Measurements from ENCODE around the gene GPC6.

DNA sequence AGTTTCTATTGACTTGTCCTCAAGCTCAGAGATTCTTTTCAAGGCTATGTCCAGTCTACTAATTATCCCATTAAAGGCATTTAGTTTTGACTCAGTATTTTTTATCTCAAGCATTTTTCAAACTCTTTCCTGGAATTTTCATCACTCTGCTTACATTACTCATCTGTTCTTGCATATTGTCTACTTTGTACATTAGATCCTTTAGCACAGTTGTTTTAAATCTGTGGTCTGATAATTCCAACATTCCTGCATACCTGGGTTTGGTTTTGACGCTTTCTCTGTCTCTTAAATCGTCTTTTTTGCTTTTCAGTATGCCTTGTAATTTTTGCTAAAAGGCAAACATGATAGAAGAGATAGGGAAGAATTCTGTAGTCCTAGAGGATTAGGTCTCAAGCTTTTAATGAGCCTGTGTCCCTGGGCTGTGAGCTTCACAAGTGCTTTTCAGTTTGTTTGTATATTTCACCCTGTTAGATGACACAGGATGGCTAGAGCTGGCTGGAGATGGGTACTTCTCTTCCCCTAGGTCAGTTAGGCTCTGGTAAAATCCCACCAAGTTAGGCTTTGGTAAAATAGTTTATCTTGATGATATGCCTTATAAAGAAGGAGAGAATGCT, 46.1 kb upstream of the GPC6 start:
- TF ChIP-seq, protein P1, sequence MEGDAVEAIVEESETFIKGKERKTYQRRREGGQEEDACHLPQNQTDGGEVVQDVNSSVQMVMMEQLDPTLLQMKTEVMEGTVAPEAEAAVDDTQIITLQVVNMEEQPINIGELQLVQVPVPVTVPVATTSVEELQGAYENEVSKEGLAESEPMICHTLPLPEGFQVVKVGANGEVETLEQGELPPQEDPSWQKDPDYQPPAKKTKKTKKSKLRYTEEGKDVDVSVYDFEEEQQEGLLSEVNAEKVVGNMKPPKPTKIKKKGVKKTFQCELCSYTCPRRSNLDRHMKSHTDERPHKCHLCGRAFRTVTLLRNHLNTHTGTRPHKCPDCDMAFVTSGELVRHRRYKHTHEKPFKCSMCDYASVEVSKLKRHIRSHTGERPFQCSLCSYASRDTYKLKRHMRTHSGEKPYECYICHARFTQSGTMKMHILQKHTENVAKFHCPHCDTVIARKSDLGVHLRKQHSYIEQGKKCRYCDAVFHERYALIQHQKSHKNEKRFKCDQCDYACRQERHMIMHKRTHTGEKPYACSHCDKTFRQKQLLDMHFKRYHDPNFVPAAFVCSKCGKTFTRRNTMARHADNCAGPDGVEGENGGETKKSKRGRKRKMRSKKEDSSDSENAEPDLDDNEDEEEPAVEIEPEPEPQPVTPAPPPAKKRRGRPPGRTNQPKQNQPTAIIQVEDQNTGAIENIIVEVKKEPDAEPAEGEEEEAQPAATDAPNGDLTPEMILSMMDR (IDR thresholded peaks at IDR 0.05): no peak
- TF ChIP-seq EP300 (IDR thresholded peaks at IDR 0.05) (no peak), POLR2A (IDR thresholded peaks at IDR 0.05) (no peak)

Measured in suprapubic skin (tissue), 3 donors.